Adrenal gland (tissue), 12 donors: ENCODE measurements around the gene CCNB1IP1. TPM values are rescaled to one million over a fixed set of nuclear protein-coding genes. Genes with fewer than 3 reads are reported as not detected.

Experiments
- DNase-seq, 7 donors: peaks; one replicate each; pipeline ENCODE4 v3.0.0-alpha.2; 2019 to 2020
- H3K27ac ChIP-seq, 5 donors: fragments of 200-600 bp; sonication (generic) in 4 of 5; 1 replicate in 3 of 5; 2 replicates in 2 of 5; pipeline versions ENCODE4 v1.5.1 to v1.8.0; 2016 to 2020; ENCODE audit warnings: mild to moderate bottlenecking in 1 of 5
- H3K27me3 ChIP-seq: fragments of 200-600 bp; 2 replicates; pipeline ENCODE4 v1.8.0; 2021
- H3K36me3 ChIP-seq, 2 donors: fragments of 200-600 bp; replicated peaks in 1 of 2; 1 replicate in 1 of 2; 2 replicates in 1 of 2; pipeline versions ENCODE4 v1.5.1 to v1.8.0; 2018 to 2022
- H3K4me1 ChIP-seq, 2 donors: fragments of 200-600 bp; replicated peaks in 1 of 2; 1 replicate in 1 of 2; 2 replicates in 1 of 2; pipeline versions ENCODE4 v1.5.1 to v1.8.0; 2018 to 2021
- H3K4me3 ChIP-seq, 4 donors: fragments of 200-600 bp; sonication (generic) in 3 of 4; one replicate each; pipeline ENCODE4 v1.5.1; 2016 to 2018
- H3K9me3 ChIP-seq, 3 donors: fragments of 200-600 bp; sonication (generic) in 1 of 3; replicated peaks in 1 of 3; 1 replicate in 2 of 3; 2 replicates in 1 of 3; pipeline versions ENCODE4 v1.5.1 to v1.8.0; 2016 to 2021
- CTCF ChIP-seq, 6 experiments: fragments of 450-650 bp in 4 of 6; fragments of 200-600 bp in 2 of 6; sonication (generic) in 1 of 6; IDR thresholded peaks; 1 replicate in 5 of 6; 2 replicates in 1 of 6; pipeline versions ENCODE4 v1.5.1 to v1.8.0; 2016 to 2021; ENCODE audit warnings: antibody characterized with exemption in 6 of 6, mild to moderate bottlenecking in 2 of 6, moderate library complexity in 1 of 6
- POLR2A ChIP-seq, 2 donors: fragments of 450-650 bp; IDR thresholded peaks; one replicate each; pipeline ENCODE4 v1.6.1; 2017; ENCODE audit warnings: antibody characterized with exemption in 2 of 2, mild to moderate bottlenecking in 2 of 2, moderate library complexity in 1 of 2
- WGBS, 4 donors: extraction: QIAGEN DNeasy Blood & Tissue Kit in 2 of 4; methylation state at CpG; one replicate each; pipeline versions ENCODE4 v1.1.5 to v1.1.7; 2013 to 2017; 5-methylcytosine and 5-hydroxymethylcytosine counted together
- intact Hi-C, 2 donors: fragments of 100-400 bp; cut with DNase I; formaldehyde crosslinking; loops; one replicate each; pipeline versions ENCODE4 v1.14.1 to v1.15.0; 2022 to 2023
- polyA plus RNA-seq, 3 donors: library from polyadenylated mRNA; stranded (reverse); fragments of 200-250 nt in 2 of 3; fragments of 350-450 nt in 1 of 3; fragmentation: Illumina TruSeq in 1 of 3; extraction: RNeasy Lipid Tissue Mini Kit (QIAGEN cat#74804) in 1 of 3; gene quantifications; one replicate each; pipeline ENCODE4 v1.2.3, GENCODE V29; 2013 to 2014
- total RNA-seq, 9 donors: library from RNA; depleted of rRNA in 4 of 9; stranded (reverse); fragments of >200 nt in 4 of 9; fragments of 120-200 nt in 1 of 9; fragmentation: NEBNext Ultra II Directional in 1 of 9; extraction: Animal tissue kit (Norgen Biotek cat#: 25700) in 1 of 9; gene quantifications; one replicate each; pipeline versions ENCODE4 v1.1.0 to v1.2.4, GENCODE V29; 2013 to 2023
- donor health status: healthy with polysubstance abuse.
- donor health status: Bipolar disorder and iron deficiency.
- donor health status: DM: yes; HTN: yes; CAD: no.
- donor health status: DM: no; HTN: no; CAD: no.
- donor health status: DM: no; HTN: no; CAD: no.
- donor health status: DM: yes; HTN: yes; CAD: no.

CCNB1IP1 gene
- total and polyA plus RNA-seq, 12 donors: 16.8 to 62.5 (median 32.8) TPM

- Histone ChIP-seq H3K4me3 (no peak overlapping the region), H3K9me3 (no peaks in the 10 kb centered on the region), H3K27ac (no peak overlapping the region), H3K36me3 (peaks cover 0 to 16% of the 10 kb centered on the region in 2 donors), H3K27me3 (no peaks in the 10 kb centered on the region), H3K4me1 (peaks cover 18 to 32% of the 10 kb centered on the region in 2 donors)
- TF ChIP-seq POLR2A (IDR thresholded peaks at IDR 0.05) (no peak), CTCF (IDR thresholded peaks at IDR 0.05) (no peak)
- intact Hi-C loops: loop anchor here in 1 of 2 donors (5.0 to 10.0 kb wide), 2 partner anchors 278 to 355 kb away; partner anchors contain the start of genes ANG and RNASE4
- no peak for DNase-seq
- 45 to 95% (median 80%) methylated on average over 2 of the region's 2 CpGs for WGBS, 4 donors
Observed at GRCh38 chr14:20329355-20329754, 3.7 kb downstream of the CCNB1IP1 start.

GRCh38 chr14:20328705-20329104, 4.4 kb downstream of the CCNB1IP1 start:
- WGBS, 4 donors: 45 to 52% (median 49%) methylated on average over 2 of the region's 2 CpGs

GRCh38 chr14:20327005-20327869, 5.8 kb downstream of the CCNB1IP1 start:
- intact Hi-C loops: loop anchor here in 1 of 2 donors (5.0 to 10.0 kb wide), 2 partner anchors 280 to 358 kb away; partner anchors contain the start of genes ANG and RNASE4
- TF ChIP-seq CTCF (IDR thresholded peaks at IDR 0.05): peak; percentile 70 to 93 (median 88)
- no peak for TF ChIP-seq POLR2A (IDR thresholded peaks at IDR 0.05)
- WGBS, 4 donors: 22 to 27% (median 23%) methylated on average over 8 of the region's 8 CpGs
- Histone ChIP-seq H3K36me3 (peaks cover 0 to 21% of the 10 kb centered on the region in 2 donors), H3K4me1 (peaks cover 12 to 22% of the 10 kb centered on the region in 2 donors), H3K27me3 (no peaks in the 10 kb centered on the region), H3K9me3 (no peaks in the 10 kb centered on the region), H3K27ac (peak overlapping the region in 4 of 5 donors; percentile 10 to 63 (median 54)), H3K4me3 (no peak overlapping the region)
- peak in 3 of 7 donors; percentile 19 to 42 (median 31) for DNase-seq

More at GRCh38 chr14:20328705-20329104, 4.4 kb downstream of the CCNB1IP1 start:
- H3K4me1 ChIP-seq: peaks cover 18 to 31% of the 10 kb centered on the region in 2 donors
- no peaks in the 10 kb centered on the region for H3K27me3 ChIP-seq
- H3K27ac ChIP-seq: no peak overlapping the region
- DNase-seq: no peak
- no peak for TF ChIP-seq CTCF (IDR thresholded peaks at IDR 0.05)
- TF ChIP-seq POLR2A (IDR thresholded peaks at IDR 0.05): no peak
- intact Hi-C loops: loop anchor here in 1 of 2 donors (5.0 to 10.0 kb wide), 2 partner anchors 279 to 356 kb away; partner anchors contain the start of genes ANG and RNASE4
- peaks cover 0 to 21% of the 10 kb centered on the region in 2 donors for H3K36me3 ChIP-seq
- no peak overlapping the region for H3K4me3 ChIP-seq
- no peaks in the 10 kb centered on the region for H3K9me3 ChIP-seq

- Histone ChIP-seq H3K4me3 (no peak overlapping the region), H3K9me3 (no peaks in the 10 kb centered on the region), H3K4me1 (no peaks in the 10 kb centered on the region), H3K36me3 (peaks cover 0 to 60% of the 10 kb centered on the region in 2 donors), H3K27me3 (no peaks in the 10 kb centered on the region), H3K27ac (no peak overlapping the region)
- intact Hi-C loops: no loop called here
- WGBS, 4 donors: 92 to 98% (median 97%) methylated on average over 16 of the region's 16 CpGs
- TF ChIP-seq POLR2A (IDR thresholded peaks at IDR 0.05): no peak
- no peak for TF ChIP-seq CTCF (IDR thresholded peaks at IDR 0.05)
- DNase-seq: no peak
Observed at GRCh38 chr14:20317720-20318119, 15.4 kb downstream of the CCNB1IP1 start.
